C4-2B (cell line): ENCODE results near the gene CDK2AP2.

Experiments
- H3K27ac ChIP-seq: fragments of 450-650 bp; 2 replicates; pipeline ENCODE4 v1.5.1; 2017
- ZFX ChIP-seq: fragments of 450-650 bp; IDR thresholded peaks from 2 replicates; pipeline ENCODE4 v1.6.1; 2017
- TF ChIP-seq, protein P1 (sequence below): fragments of 450-650 bp; conservative IDR thresholded peaks from 2 replicates; pipeline ENCODE4 v1.5.1; 2017; ENCODE audit warnings: mild to moderate bottlenecking

Gene CDK2AP2

DNA sequence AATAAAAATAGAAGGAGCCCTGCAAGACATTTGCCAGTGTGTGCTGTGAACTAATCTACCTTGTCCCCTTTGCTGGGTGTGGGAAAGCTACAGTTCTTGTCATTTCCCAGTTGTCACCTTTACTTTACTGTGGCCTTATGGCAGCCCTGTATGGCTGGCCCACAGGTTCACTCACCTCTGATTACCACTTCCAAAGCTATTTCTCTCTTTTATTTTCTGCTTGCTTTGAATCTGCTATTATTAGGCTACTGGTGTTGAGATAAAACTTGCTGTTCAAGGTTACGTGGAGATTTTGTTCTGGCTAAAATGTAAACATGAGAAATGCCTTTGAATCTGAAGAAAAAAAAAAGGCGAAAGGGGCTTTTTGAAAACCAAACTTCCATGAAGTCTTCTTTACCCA, 24.9 kb upstream of the CDK2AP2 start:
- H3K27ac ChIP-seq = no peak overlapping the region
- TF ChIP-seq ZFX = no peak
- TF ChIP-seq, protein P1, sequence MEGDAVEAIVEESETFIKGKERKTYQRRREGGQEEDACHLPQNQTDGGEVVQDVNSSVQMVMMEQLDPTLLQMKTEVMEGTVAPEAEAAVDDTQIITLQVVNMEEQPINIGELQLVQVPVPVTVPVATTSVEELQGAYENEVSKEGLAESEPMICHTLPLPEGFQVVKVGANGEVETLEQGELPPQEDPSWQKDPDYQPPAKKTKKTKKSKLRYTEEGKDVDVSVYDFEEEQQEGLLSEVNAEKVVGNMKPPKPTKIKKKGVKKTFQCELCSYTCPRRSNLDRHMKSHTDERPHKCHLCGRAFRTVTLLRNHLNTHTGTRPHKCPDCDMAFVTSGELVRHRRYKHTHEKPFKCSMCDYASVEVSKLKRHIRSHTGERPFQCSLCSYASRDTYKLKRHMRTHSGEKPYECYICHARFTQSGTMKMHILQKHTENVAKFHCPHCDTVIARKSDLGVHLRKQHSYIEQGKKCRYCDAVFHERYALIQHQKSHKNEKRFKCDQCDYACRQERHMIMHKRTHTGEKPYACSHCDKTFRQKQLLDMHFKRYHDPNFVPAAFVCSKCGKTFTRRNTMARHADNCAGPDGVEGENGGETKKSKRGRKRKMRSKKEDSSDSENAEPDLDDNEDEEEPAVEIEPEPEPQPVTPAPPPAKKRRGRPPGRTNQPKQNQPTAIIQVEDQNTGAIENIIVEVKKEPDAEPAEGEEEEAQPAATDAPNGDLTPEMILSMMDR = no peak

DNA sequence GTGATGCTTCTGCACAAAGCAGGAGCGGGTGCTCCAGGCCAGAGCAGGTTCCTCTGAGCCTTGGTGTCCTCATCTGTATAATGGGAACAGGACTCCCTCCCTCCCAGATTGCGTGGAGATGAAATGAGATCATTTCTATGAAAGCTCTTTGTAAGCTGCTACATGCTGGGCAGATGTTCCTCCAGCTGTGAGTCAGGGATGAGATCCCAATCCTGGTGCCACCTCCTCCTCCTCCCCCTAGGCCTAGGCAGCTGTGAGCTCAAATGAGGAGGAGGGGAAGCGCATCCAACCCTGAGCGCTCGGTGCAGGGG, 22.3 kb upstream of the CDK2AP2 start:
- no peak for TF ChIP-seq ZFX
- TF ChIP-seq, protein P1 = no peak

GRCh38 chr11:67528376-67528775, 20.4 kb upstream of the CDK2AP2 start:
- TF ChIP-seq, protein P1 = no peak
- no peak for TF ChIP-seq ZFX
- no peak overlapping the region for H3K27ac ChIP-seq

More for the DNA sequence above, 22.3 kb upstream of the CDK2AP2 start:
- H3K27ac ChIP-seq = no peak overlapping the region

GRCh38 chr11:67525275-67525976, 17.5 kb upstream of the CDK2AP2 start:
- H3K27ac ChIP-seq = no peak overlapping the region
- TF ChIP-seq, protein P1 = no peak

- no peak overlapping the region for H3K27ac ChIP-seq
Observed at GRCh38 chr11:67524480-67524808, 16.5 kb upstream of the CDK2AP2 start.

GRCh38 chr11:67523556-67524479, 15.9 kb upstream of the CDK2AP2 start:
- H3K27ac ChIP-seq = no peak overlapping the region
- TF ChIP-seq, protein P1 = no peak
- no peak for TF ChIP-seq ZFX

More at GRCh38 chr11:67524480-67524808, 16.5 kb upstream of the CDK2AP2 start:
- TF ChIP-seq, protein P1 = no peak
- no peak for TF ChIP-seq ZFX
